T-helper 1 cell treated with Interleukin-12 subunit alpha and Interleukin-12 subunit beta and Interleukin-4 antibody, amounts not matched to agents 30 μg/mL and 1 μg/mL, for 36 hours (primary cell): Measurements from ENCODE around the gene XPO6.
A peak's percentile ranks its signal among the peaks of the same experiment; 100 is the strongest.
"Not testable (repeated sequence)": the region's sequence is repeated elsewhere in the genome, so short reads cannot be mapped to it uniquely, and the experiment has no call there.

Experiments used
- H3K27ac Mint-ChIP-seq: one replicate; pipeline ENCODE4 v1.8.0; 2021; ENCODE audit warnings: mild to moderate bottlenecking, mixed read lengths
- H3K27me3 Mint-ChIP-seq: one replicate; pipeline ENCODE4 v1.8.0; 2021; ENCODE audit warnings: low read depth, mixed read lengths
- H3K36me3 Mint-ChIP-seq: one replicate; pipeline ENCODE4 v1.8.0; 2021; ENCODE audit warnings: low read depth, mixed read lengths
- H3K4me1 Mint-ChIP-seq: one replicate; pipeline ENCODE4 v1.8.0; 2021; ENCODE audit warnings: low read depth, mixed read lengths
- H3K4me3 Mint-ChIP-seq: one replicate; pipeline ENCODE4 v1.8.0; 2021; ENCODE audit warnings: mild to moderate bottlenecking, moderate library complexity, mixed read lengths
- H3K9me3 Mint-ChIP-seq: one replicate; pipeline ENCODE4 v1.8.0; 2021; ENCODE audit warnings: mixed read lengths

XPO6 gene

GRCh38 chr16:28211758-28212531 is at the start of gene XPO6:
XPO6 (minus strand) TSS chr16:28211965; CDS start chr16:28211368, 597 bp downstream.
- peak within 1 kb of the TSS; percentile 94 for H3K4me3 Mint-ChIP-seq
- H3K27me3 Mint-ChIP-seq: no peaks in the 10 kb centered on the region
- peaks cover 18% of the 10 kb centered on the region for H3K36me3 Mint-ChIP-seq
- peak within 1 kb of the TSS; percentile 99 for H3K27ac Mint-ChIP-seq
- H3K4me1 Mint-ChIP-seq: peaks cover 26% of the 10 kb centered on the region
- H3K9me3 Mint-ChIP-seq: peaks cover 4% of the 10 kb centered on the region

GRCh38 chr16:28260193-28260592 is 48.4 kb upstream of the XPO6 start:
- no peak overlapping the region for H3K27ac Mint-ChIP-seq
- H3K4me1 Mint-ChIP-seq: peaks cover 6% of the 10 kb centered on the region
- H3K27me3 Mint-ChIP-seq: peaks cover 18% of the 10 kb centered on the region
- no peaks in the 10 kb centered on the region for H3K36me3 Mint-ChIP-seq
- H3K9me3 Mint-ChIP-seq: no peaks in the 10 kb centered on the region
- no peak overlapping the region for H3K4me3 Mint-ChIP-seq

GRCh38 chr16:28259781-28260150 is 48.0 kb upstream of the XPO6 start:
- no peak overlapping the region for H3K4me3 Mint-ChIP-seq
- H3K36me3 Mint-ChIP-seq: no peaks in the 10 kb centered on the region
- H3K27ac Mint-ChIP-seq: no peak overlapping the region
- H3K27me3 Mint-ChIP-seq: peaks cover 16% of the 10 kb centered on the region
- peaks cover 6% of the 10 kb centered on the region for H3K4me1 Mint-ChIP-seq
- H3K9me3 Mint-ChIP-seq: no peaks in the 10 kb centered on the region

GRCh38 chr16:28259091-28259780 is 47.5 kb upstream of the XPO6 start:
- Mint-ChIP-seq H3K4me1 (peaks cover 6% of the 10 kb centered on the region), H3K27ac (no peak overlapping the region), H3K36me3 (no peaks in the 10 kb centered on the region), H3K4me3 (no peak overlapping the region), H3K9me3 (no peaks in the 10 kb centered on the region), H3K27me3 (peaks cover 12% of the 10 kb centered on the region)

GRCh38 chr16:28258567-28258966 is 46.8 kb upstream of the XPO6 start:
- H3K27ac Mint-ChIP-seq: no peak overlapping the region

GRCh38 chr16:28257256-28257655 is 45.5 kb upstream of the XPO6 start:
- no peaks in the 10 kb centered on the region for H3K9me3 Mint-ChIP-seq

More at GRCh38 chr16:28258567-28258966, 46.8 kb upstream of the XPO6 start:
- H3K36me3 Mint-ChIP-seq: no peaks in the 10 kb centered on the region
- H3K4me1 Mint-ChIP-seq: peaks cover 6% of the 10 kb centered on the region
- H3K4me3 Mint-ChIP-seq: no peak overlapping the region
- H3K27me3 Mint-ChIP-seq: peaks cover 11% of the 10 kb centered on the region
- H3K9me3 Mint-ChIP-seq: no peaks in the 10 kb centered on the region

GRCh38 chr16:28255838-28256237 is 44.1 kb upstream of the XPO6 start:
- H3K27ac Mint-ChIP-seq: no peak overlapping the region
- no peaks in the 10 kb centered on the region for H3K9me3 Mint-ChIP-seq
- no peak overlapping the region for H3K4me3 Mint-ChIP-seq
- peaks cover 9% of the 10 kb centered on the region for H3K27me3 Mint-ChIP-seq
- no peaks in the 10 kb centered on the region for H3K36me3 Mint-ChIP-seq
- peaks cover 6% of the 10 kb centered on the region for H3K4me1 Mint-ChIP-seq

More at GRCh38 chr16:28257256-28257655, 45.5 kb upstream of the XPO6 start:
- Mint-ChIP-seq H3K27ac (no peak overlapping the region), H3K27me3 (peaks cover 6% of the 10 kb centered on the region), H3K4me3 (no peak overlapping the region), H3K36me3 (no peaks in the 10 kb centered on the region), H3K4me1 (peaks cover 6% of the 10 kb centered on the region)

- Mint-ChIP-seq H3K27ac (no peak overlapping the region), H3K4me1 (no peaks in the 10 kb centered on the region), H3K4me3 (no peak overlapping the region), H3K9me3 (no peaks in the 10 kb centered on the region), H3K27me3 (peaks cover 4% of the 10 kb centered on the region), H3K36me3 (no peaks in the 10 kb centered on the region)
Observed at GRCh38 chr16:28254158-28254557, 42.4 kb upstream of the XPO6 start.

- H3K36me3 Mint-ChIP-seq: no peaks in the 10 kb centered on the region
- no peaks in the 10 kb centered on the region for H3K9me3 Mint-ChIP-seq
- H3K27me3 Mint-ChIP-seq: peaks cover 4% of the 10 kb centered on the region
- no peaks in the 10 kb centered on the region for H3K4me1 Mint-ChIP-seq
- no peak overlapping the region for H3K4me3 Mint-ChIP-seq
- H3K27ac Mint-ChIP-seq: no peak overlapping the region
Observed at GRCh38 chr16:28250999-28251398, 39.2 kb upstream of the XPO6 start.

- H3K27me3 Mint-ChIP-seq, H3K4me3 Mint-ChIP-seq, H3K27ac Mint-ChIP-seq, H3K36me3 Mint-ChIP-seq, H3K4me1 Mint-ChIP-seq, H3K9me3 Mint-ChIP-seq: not testable (repeated sequence)
Observed at GRCh38 chr16:28249483-28249882, 37.7 kb upstream of the XPO6 start.

- no peaks in the 10 kb centered on the region for H3K27me3 Mint-ChIP-seq
- H3K4me3 Mint-ChIP-seq: no peak overlapping the region
- peaks cover 6% of the 10 kb centered on the region for H3K9me3 Mint-ChIP-seq
- no peaks in the 10 kb centered on the region for H3K4me1 Mint-ChIP-seq
- no peaks in the 10 kb centered on the region for H3K36me3 Mint-ChIP-seq
- H3K27ac Mint-ChIP-seq: no peak overlapping the region
Observed at GRCh38 chr16:28241924-28242323, 30.2 kb upstream of the XPO6 start.

GRCh38 chr16:28237754-28238357 is 26.1 kb upstream of the XPO6 start:
- H3K27ac Mint-ChIP-seq: no peak overlapping the region
- H3K27me3 Mint-ChIP-seq: no peaks in the 10 kb centered on the region
- no peaks in the 10 kb centered on the region for H3K36me3 Mint-ChIP-seq
- no peaks in the 10 kb centered on the region for H3K4me1 Mint-ChIP-seq
- H3K9me3 Mint-ChIP-seq: peaks cover 11% of the 10 kb centered on the region
- H3K4me3 Mint-ChIP-seq: no peak overlapping the region

GRCh38 chr16:28231763-28232162 is 20.0 kb upstream of the XPO6 start:
- Mint-ChIP-seq H3K36me3 (no peaks in the 10 kb centered on the region), H3K27me3 (peaks cover 5% of the 10 kb centered on the region), H3K4me3 (no peak overlapping the region), H3K4me1 (no peaks in the 10 kb centered on the region), H3K27ac (no peak overlapping the region), H3K9me3 (peaks cover 4% of the 10 kb centered on the region)

- not testable (repeated sequence) for H3K27me3 Mint-ChIP-seq, H3K36me3 Mint-ChIP-seq, H3K4me3 Mint-ChIP-seq, H3K27ac Mint-ChIP-seq, H3K9me3 Mint-ChIP-seq, H3K4me1 Mint-ChIP-seq
Observed at GRCh38 chr16:28223909-28224308, 12.1 kb upstream of the XPO6 start.

- not testable (repeated sequence) for H3K9me3 Mint-ChIP-seq, H3K27me3 Mint-ChIP-seq, H3K27ac Mint-ChIP-seq, H3K36me3 Mint-ChIP-seq, H3K4me3 Mint-ChIP-seq, H3K4me1 Mint-ChIP-seq
Observed at GRCh38 chr16:28219777-28220176, 8.0 kb upstream of the XPO6 start.
